HG03442 (cell line): ENCODE results near the gene MAPKAPK2.

ENCODE experiments used
- ATAC-seq: cut with Tn5 transposase; IDR thresholded peaks from one replicate; pipeline ENCODE4 v1.9.1; 2021; ENCODE audit warnings: mild to moderate bottlenecking, moderate library complexity; ENCODE audit not compliant: unreplicated experiment

MAPKAPK2 gene

GRCh38 chr1:206658981-206659273, 25.8 kb upstream of the MAPKAPK2 start:
- no peak for ATAC-seq

- no peak for ATAC-seq
Observed at GRCh38 chr1:206660136-206660535, 24.6 kb upstream of the MAPKAPK2 start.

- no peak for ATAC-seq
Observed at GRCh38 chr1:206661161-206661820, 23.4 kb upstream of the MAPKAPK2 start.

- ATAC-seq, result no peak
Observed at GRCh38 chr1:206662396-206663092, 22.2 kb upstream of the MAPKAPK2 start.

- no peak for ATAC-seq
Observed at GRCh38 chr1:206663362-206663761, 21.3 kb upstream of the MAPKAPK2 start.

GRCh38 chr1:206663832-206664652, 20.7 kb upstream of the MAPKAPK2 start:
- ATAC-seq, result no peak

- no peak for ATAC-seq
Observed at GRCh38 chr1:206664740-206665139, 20.0 kb upstream of the MAPKAPK2 start.

GRCh38 chr1:206666031-206666561, 18.6 kb upstream of the MAPKAPK2 start:
- no peak for ATAC-seq

- ATAC-seq, result no peak
Observed at GRCh38 chr1:206666954-206667665, 17.6 kb upstream of the MAPKAPK2 start.

GRCh38 chr1:206668351-206668750, 16.4 kb upstream of the MAPKAPK2 start:
- no peak for ATAC-seq

- ATAC-seq, result no peak
Observed at GRCh38 chr1:206668874-206669410, 15.8 kb upstream of the MAPKAPK2 start.

GRCh38 chr1:206672011-206672688, 12.6 kb upstream of the MAPKAPK2 start:
- ATAC-seq, result no peak

- no peak for ATAC-seq
Observed at GRCh38 chr1:206672844-206673758, 11.6 kb upstream of the MAPKAPK2 start.

- ATAC-seq, result no peak
Observed at GRCh38 chr1:206674236-206674635, 10.5 kb upstream of the MAPKAPK2 start.

- ATAC-seq, result no peak
Observed at GRCh38 chr1:206674745-206675175, 9.9 kb upstream of the MAPKAPK2 start.

- ATAC-seq, result no peak
Observed at GRCh38 chr1:206676499-206676898, 8.2 kb upstream of the MAPKAPK2 start.

- no peak for ATAC-seq
Observed at GRCh38 chr1:206678490-206678889, 6.2 kb upstream of the MAPKAPK2 start.

GRCh38 chr1:206679738-206680211, 4.9 kb upstream of the MAPKAPK2 start:
- ATAC-seq, result peak; percentile 67

GRCh38 chr1:206680279-206680678, 4.4 kb upstream of the MAPKAPK2 start:
- ATAC-seq, result no peak
